ENCODE results near the gene SH2D1A.

SH2D1A gene

GRCh38 chrX:124338733-124339514 lies 7.4 kb upstream of the SH2D1A start:
- no peaks in the 10 kb centered on the region for H3K4me1 ChIP-seq (ENCODE audit: control insufficient read depth, insufficient read depth, low read length)
- H3K9me3 ChIP-seq (ENCODE audit: control insufficient read depth, insufficient read depth, low read length), result no peaks in the 10 kb centered on the region
- H3K4me3 ChIP-seq (ENCODE audit: low read depth, low read length), result no peak overlapping the region
- H3K27me3 ChIP-seq (ENCODE audit: control insufficient read depth, insufficient read depth, low read length), result no peaks in the 10 kb centered on the region
- no peaks in the 10 kb centered on the region for H3K36me3 ChIP-seq (ENCODE audit: control insufficient read depth, insufficient read depth, low read length)
- H3K9ac ChIP-seq (ENCODE audit: low read depth, low read length), result no peak overlapping the region

- H3K9ac ChIP-seq (ENCODE audit: low read depth, low read length), result no peak overlapping the region
- H3K36me3 ChIP-seq (ENCODE audit: control insufficient read depth, insufficient read depth, low read length), result no peaks in the 10 kb centered on the region
- no peaks in the 10 kb centered on the region for H3K4me1 ChIP-seq (ENCODE audit: control insufficient read depth, insufficient read depth, low read length)
- no peaks in the 10 kb centered on the region for H3K27me3 ChIP-seq (ENCODE audit: control insufficient read depth, insufficient read depth, low read length)
- H3K4me3 ChIP-seq (ENCODE audit: low read depth, low read length), result no peak overlapping the region
- H3K9me3 ChIP-seq (ENCODE audit: control insufficient read depth, insufficient read depth, low read length), result no peaks in the 10 kb centered on the region
Measured at GRCh38 chrX:124341396-124342132, 4.8 kb upstream of the SH2D1A start.

GRCh38 chrX:124342174-124342867 lies 4.0 kb upstream of the SH2D1A start:
- Histone ChIP-seq H3K9ac (ENCODE audit: low read depth, low read length) (no peak overlapping the region), H3K4me1 (ENCODE audit: control insufficient read depth, insufficient read depth, low read length) (peaks cover 1% of the 10 kb centered on the region), H3K9me3 (ENCODE audit: control insufficient read depth, insufficient read depth, low read length) (no peaks in the 10 kb centered on the region), H3K4me3 (ENCODE audit: low read depth, low read length) (no peak overlapping the region), H3K27me3 (ENCODE audit: control insufficient read depth, insufficient read depth, low read length) (no peaks in the 10 kb centered on the region), H3K36me3 (ENCODE audit: control insufficient read depth, insufficient read depth, low read length) (no peaks in the 10 kb centered on the region)

GRCh38 chrX:124343016-124343415 lies 3.3 kb upstream of the SH2D1A start:
- H3K9me3 ChIP-seq (ENCODE audit: control insufficient read depth, insufficient read depth, low read length), result no peaks in the 10 kb centered on the region
- H3K4me1 ChIP-seq (ENCODE audit: control insufficient read depth, insufficient read depth, low read length), result peaks cover 2% of the 10 kb centered on the region
- H3K9ac ChIP-seq (ENCODE audit: low read depth, low read length), result no peak overlapping the region

GRCh38 chrX:124344246-124344645 lies 2.1 kb upstream of the SH2D1A start:
- no peaks in the 10 kb centered on the region for H3K36me3 ChIP-seq (ENCODE audit: control insufficient read depth, insufficient read depth, low read length)
- H3K9me3 ChIP-seq (ENCODE audit: control insufficient read depth, insufficient read depth, low read length), result no peaks in the 10 kb centered on the region
- H3K4me1 ChIP-seq (ENCODE audit: control insufficient read depth, insufficient read depth, low read length), result peaks cover 2% of the 10 kb centered on the region
- H3K4me3 ChIP-seq (ENCODE audit: low read depth, low read length), result no peak overlapping the region
- no peak overlapping the region for H3K9ac ChIP-seq (ENCODE audit: low read depth, low read length)
- no peaks in the 10 kb centered on the region for H3K27me3 ChIP-seq (ENCODE audit: control insufficient read depth, insufficient read depth, low read length)

More at GRCh38 chrX:124343016-124343415, 3.3 kb upstream of the SH2D1A start:
- H3K4me3 ChIP-seq (ENCODE audit: low read depth, low read length), result no peak overlapping the region
- H3K36me3 ChIP-seq (ENCODE audit: control insufficient read depth, insufficient read depth, low read length), result no peaks in the 10 kb centered on the region
- H3K27me3 ChIP-seq (ENCODE audit: control insufficient read depth, insufficient read depth, low read length), result no peaks in the 10 kb centered on the region

GRCh38 chrX:124346877-124347241 lies 496 bp downstream of the SH2D1A start:
- Histone ChIP-seq H3K27me3 (ENCODE audit: control insufficient read depth, insufficient read depth, low read length) (no peaks in the 10 kb centered on the region), H3K4me3 (ENCODE audit: low read depth, low read length) (no peak overlapping the region), H3K4me1 (ENCODE audit: control insufficient read depth, insufficient read depth, low read length) (peaks cover 2% of the 10 kb centered on the region), H3K9me3 (ENCODE audit: control insufficient read depth, insufficient read depth, low read length) (no peaks in the 10 kb centered on the region), H3K36me3 (ENCODE audit: control insufficient read depth, insufficient read depth, low read length) (no peaks in the 10 kb centered on the region), H3K9ac (ENCODE audit: low read depth, low read length) (no peak overlapping the region)

GRCh38 chrX:124347242-124347641 lies 879 bp downstream of the SH2D1A start:
- no peaks in the 10 kb centered on the region for H3K36me3 ChIP-seq (ENCODE audit: control insufficient read depth, insufficient read depth, low read length)
- no peaks in the 10 kb centered on the region for H3K9me3 ChIP-seq (ENCODE audit: control insufficient read depth, insufficient read depth, low read length)
- peaks cover 2% of the 10 kb centered on the region for H3K4me1 ChIP-seq (ENCODE audit: control insufficient read depth, insufficient read depth, low read length)
- H3K9ac ChIP-seq (ENCODE audit: low read depth, low read length), result no peak overlapping the region
- H3K27me3 ChIP-seq (ENCODE audit: control insufficient read depth, insufficient read depth, low read length), result no peaks in the 10 kb centered on the region
- H3K4me3 ChIP-seq (ENCODE audit: low read depth, low read length), result no peak overlapping the region

- Histone ChIP-seq H3K9me3 (ENCODE audit: control insufficient read depth, insufficient read depth, low read length) (no peaks in the 10 kb centered on the region), H3K4me3 (ENCODE audit: low read depth, low read length) (no peak overlapping the region), H3K9ac (ENCODE audit: low read depth, low read length) (no peak overlapping the region), H3K4me1 (ENCODE audit: control insufficient read depth, insufficient read depth, low read length) (peaks cover 2% of the 10 kb centered on the region), H3K36me3 (ENCODE audit: control insufficient read depth, insufficient read depth, low read length) (no peaks in the 10 kb centered on the region), H3K27me3 (ENCODE audit: control insufficient read depth, insufficient read depth, low read length) (no peaks in the 10 kb centered on the region)
Measured at GRCh38 chrX:124348182-124348581, 1.8 kb downstream of the SH2D1A start.

- Histone ChIP-seq H3K4me3 (ENCODE audit: low read depth, low read length) (no peak overlapping the region), H3K4me1 (ENCODE audit: control insufficient read depth, insufficient read depth, low read length) (peaks cover 2% of the 10 kb centered on the region), H3K9me3 (ENCODE audit: control insufficient read depth, insufficient read depth, low read length) (no peaks in the 10 kb centered on the region), H3K36me3 (ENCODE audit: control insufficient read depth, insufficient read depth, low read length) (no peaks in the 10 kb centered on the region), H3K27me3 (ENCODE audit: control insufficient read depth, insufficient read depth, low read length) (no peaks in the 10 kb centered on the region), H3K9ac (ENCODE audit: low read depth, low read length) (no peak overlapping the region)
Measured at GRCh38 chrX:124348885-124349453, 2.6 kb downstream of the SH2D1A start.

- H3K9ac ChIP-seq (ENCODE audit: low read depth, low read length), result no peak overlapping the region
- H3K4me3 ChIP-seq (ENCODE audit: low read depth, low read length), result no peak overlapping the region
- no peaks in the 10 kb centered on the region for H3K4me1 ChIP-seq (ENCODE audit: control insufficient read depth, insufficient read depth, low read length)
- H3K9me3 ChIP-seq (ENCODE audit: control insufficient read depth, insufficient read depth, low read length), result no peaks in the 10 kb centered on the region
- no peaks in the 10 kb centered on the region for H3K27me3 ChIP-seq (ENCODE audit: control insufficient read depth, insufficient read depth, low read length)
- no peaks in the 10 kb centered on the region for H3K36me3 ChIP-seq (ENCODE audit: control insufficient read depth, insufficient read depth, low read length)
Measured at GRCh38 chrX:124354648-124355047, 8.3 kb downstream of the SH2D1A start.

GRCh38 chrX:124358800-124359383 lies 12.5 kb downstream of the SH2D1A start:
- no peaks in the 10 kb centered on the region for H3K9me3 ChIP-seq (ENCODE audit: control insufficient read depth, insufficient read depth, low read length)
- H3K9ac ChIP-seq (ENCODE audit: low read depth, low read length), result no peak overlapping the region
- no peaks in the 10 kb centered on the region for H3K4me1 ChIP-seq (ENCODE audit: control insufficient read depth, insufficient read depth, low read length)
- no peak overlapping the region for H3K4me3 ChIP-seq (ENCODE audit: low read depth, low read length)
- no peaks in the 10 kb centered on the region for H3K36me3 ChIP-seq (ENCODE audit: control insufficient read depth, insufficient read depth, low read length)
- no peaks in the 10 kb centered on the region for H3K27me3 ChIP-seq (ENCODE audit: control insufficient read depth, insufficient read depth, low read length)
